Astrocyte of the spinal cord (primary cell): ENCODE results near the gene DTNB.

Experiments
- DNase-seq: peaks from one replicate; pipeline ENCODE4 v3.0.0; 2011; ENCODE audit warnings: low read depth, low spot score
- H3K4me3 ChIP-seq: 2 replicates; pipeline ENCODE4 v1.5.1; 2011; ENCODE audit warnings: low read depth, mild to moderate bottlenecking, low read length, moderate library complexity
- in situ Hi-C: cut with HindIII; loops from 2 replicates; pipeline ENCODE4 v1.10.0; 2017; ENCODE audit warnings: low sequenced_read_pairs
- TF ChIP-seq, protein P1 (sequence below): IDR thresholded peaks from 2 replicates; pipeline ENCODE4 v1.5.1; 2012; ENCODE audit warnings: low read depth, mild to moderate bottlenecking, low read length, inconsistent platforms

DTNB gene

DNA sequence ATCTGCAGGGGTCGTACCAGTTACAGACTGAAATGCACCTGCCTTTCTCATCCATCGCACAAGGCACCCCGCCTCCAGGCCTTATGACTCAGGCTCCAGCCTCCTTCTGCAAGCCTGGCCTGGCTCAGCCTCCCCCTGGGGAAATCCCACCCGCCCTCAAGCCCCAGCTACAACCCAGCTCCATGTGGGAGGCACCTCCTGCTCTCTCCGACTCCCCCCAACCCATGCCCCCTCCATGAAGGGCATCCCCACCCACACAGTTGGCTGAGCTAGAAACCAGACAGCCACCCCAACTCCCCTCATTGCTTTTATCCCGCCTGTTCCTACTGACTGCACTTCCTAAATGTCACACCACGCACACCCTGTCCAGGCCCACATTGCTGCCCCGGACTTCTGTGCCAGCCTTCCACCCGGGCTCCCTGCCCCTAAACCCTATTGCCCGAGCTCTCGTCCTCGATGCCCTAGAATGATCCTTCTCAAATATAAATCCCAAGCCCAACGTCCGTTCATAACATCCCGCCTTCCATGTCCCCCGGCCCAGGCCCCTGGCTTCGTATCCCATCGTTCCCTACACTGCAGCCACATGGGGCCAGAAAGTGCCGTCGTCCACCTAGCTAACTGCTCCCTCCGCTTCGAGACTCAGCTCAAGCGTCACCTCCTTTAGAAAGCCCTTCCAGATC, 341.6 kb downstream of the DTNB start:
- in situ Hi-C loops = no loop called here
- TF ChIP-seq, protein P1, sequence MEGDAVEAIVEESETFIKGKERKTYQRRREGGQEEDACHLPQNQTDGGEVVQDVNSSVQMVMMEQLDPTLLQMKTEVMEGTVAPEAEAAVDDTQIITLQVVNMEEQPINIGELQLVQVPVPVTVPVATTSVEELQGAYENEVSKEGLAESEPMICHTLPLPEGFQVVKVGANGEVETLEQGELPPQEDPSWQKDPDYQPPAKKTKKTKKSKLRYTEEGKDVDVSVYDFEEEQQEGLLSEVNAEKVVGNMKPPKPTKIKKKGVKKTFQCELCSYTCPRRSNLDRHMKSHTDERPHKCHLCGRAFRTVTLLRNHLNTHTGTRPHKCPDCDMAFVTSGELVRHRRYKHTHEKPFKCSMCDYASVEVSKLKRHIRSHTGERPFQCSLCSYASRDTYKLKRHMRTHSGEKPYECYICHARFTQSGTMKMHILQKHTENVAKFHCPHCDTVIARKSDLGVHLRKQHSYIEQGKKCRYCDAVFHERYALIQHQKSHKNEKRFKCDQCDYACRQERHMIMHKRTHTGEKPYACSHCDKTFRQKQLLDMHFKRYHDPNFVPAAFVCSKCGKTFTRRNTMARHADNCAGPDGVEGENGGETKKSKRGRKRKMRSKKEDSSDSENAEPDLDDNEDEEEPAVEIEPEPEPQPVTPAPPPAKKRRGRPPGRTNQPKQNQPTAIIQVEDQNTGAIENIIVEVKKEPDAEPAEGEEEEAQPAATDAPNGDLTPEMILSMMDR = no peak
- DNase-seq = no peak
- H3K4me3 ChIP-seq = no peak overlapping the region

DNA sequence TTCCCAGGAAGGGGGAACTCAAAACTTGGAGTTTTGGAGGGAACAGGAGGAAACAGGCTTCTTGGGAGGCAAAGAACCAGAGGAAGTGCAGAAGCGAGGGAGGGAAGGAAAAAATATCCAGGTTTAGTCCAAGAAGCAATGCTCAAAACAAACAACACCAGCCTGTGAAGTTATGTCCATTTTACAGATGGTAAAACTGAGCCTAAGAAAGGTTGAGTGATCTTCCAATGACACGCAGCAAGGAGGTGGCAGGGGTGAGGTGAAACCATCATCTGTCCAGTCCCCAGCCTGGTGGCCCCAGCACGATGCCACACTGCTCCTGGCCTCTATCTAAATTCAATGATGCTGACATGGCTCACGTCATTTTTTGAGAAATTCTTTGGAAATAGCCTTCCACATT, 342.4 kb downstream of the DTNB start:
- in situ Hi-C loops = no loop called here
- no peak overlapping the region for H3K4me3 ChIP-seq
- no peak for DNase-seq
- TF ChIP-seq, protein P1 = no peak

DNA sequence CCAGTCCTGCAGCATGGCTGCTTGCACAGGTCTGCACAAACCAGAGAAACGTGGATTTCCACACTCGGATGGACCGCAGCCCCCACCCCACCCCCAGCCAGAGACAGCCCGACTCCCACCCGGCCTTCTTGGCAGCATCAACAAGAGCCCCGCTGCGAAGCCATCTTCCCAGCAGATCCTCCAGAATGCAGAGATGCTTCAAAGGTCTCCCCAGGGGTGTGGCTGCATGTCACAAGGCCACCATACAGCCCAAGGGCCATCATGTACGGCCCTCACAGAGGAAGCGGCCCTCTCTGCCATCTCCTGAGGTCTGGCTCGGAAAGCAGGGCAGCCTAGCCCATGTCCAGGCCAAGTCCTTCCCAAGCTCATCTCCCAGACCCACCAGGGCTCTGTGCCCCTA, 343.1 kb downstream of the DTNB start:
- no peak overlapping the region for H3K4me3 ChIP-seq
- TF ChIP-seq, protein P1 = no peak
- DNase-seq = no peak
- in situ Hi-C loops = no loop called here

DNA sequence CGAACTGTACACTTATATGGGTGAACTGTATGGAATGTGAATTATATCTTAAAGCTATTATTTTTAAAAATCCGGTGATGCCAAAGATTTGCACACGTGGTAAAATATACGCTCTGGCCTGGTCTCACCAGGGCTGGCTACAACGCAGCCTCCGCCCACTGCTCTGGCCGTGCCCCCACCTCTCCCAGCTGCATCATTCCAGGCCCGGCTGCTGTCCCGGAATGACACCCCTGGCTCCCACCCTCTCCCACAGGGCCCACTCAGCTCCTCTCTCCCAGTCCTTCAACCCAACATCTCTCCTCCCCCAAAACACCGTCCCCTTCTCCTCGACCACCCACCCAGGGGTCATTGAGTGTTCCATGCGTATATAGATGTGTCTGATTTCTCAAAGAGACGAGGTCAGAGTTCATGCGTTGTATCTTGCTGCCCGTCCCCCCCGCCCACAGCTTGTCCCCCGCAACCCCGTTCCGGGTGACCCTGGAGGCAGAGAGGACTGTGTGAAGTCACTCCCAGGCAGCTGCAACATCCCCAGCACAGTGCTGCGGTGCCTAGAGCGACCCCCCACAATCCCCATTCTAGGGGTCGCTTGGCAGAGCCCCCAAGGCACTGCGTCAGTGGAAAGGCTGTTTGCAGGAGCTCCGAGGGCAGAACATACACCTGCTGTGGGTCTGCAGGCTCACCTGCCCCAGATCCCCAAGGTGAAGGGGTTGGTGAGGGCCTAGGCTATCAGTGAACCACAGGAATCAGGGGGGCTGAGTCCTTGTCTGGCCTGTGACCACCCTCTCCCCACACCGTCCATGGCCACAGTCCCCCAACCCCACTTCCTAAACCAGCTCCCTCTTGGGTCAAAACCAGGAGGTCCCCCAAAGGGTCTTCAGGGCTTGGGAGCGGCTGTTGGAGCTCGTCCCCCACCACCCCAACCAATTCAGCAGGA, 345.0 kb downstream of the DTNB start:
- no peak overlapping the region for H3K4me3 ChIP-seq
- no peak for DNase-seq
- in situ Hi-C loops = no loop called here
- TF ChIP-seq, protein P1 = no peak
